Keratinocyte (primary cell): ENCODE results near the gene HSD11B2. TPM values are rescaled to one million over a fixed set of nuclear protein-coding genes. Genes with fewer than 3 reads are reported as not detected.

Experiments
- DNase-seq: peaks from one replicate; pipeline ENCODE4 v3.0.0-alpha.2; 2011; ENCODE audit warnings: low read depth, missing footprints, low spot score
- FAIRE-seq: peaks from 2 replicates; lab custom pipeline; 2011; peaks lifted over from hg19 to GRCh38; lab: Jason Lieb, UNC
- H2AFZ ChIP-seq: 2 replicates; pipeline ENCODE4 v1.6.0; 2012; ENCODE audit warnings: low read length, control low read depth, inconsistent platforms; ENCODE audit not compliant: control insufficient read depth
- H3K27ac ChIP-seq: 2 replicates; pipeline ENCODE4 v1.5.1; 2011; ENCODE audit warnings: low read length; ENCODE audit not compliant: control insufficient read depth, insufficient read depth
- H3K27me3 ChIP-seq: 3 replicates; pipeline ENCODE4 v1.6.0; 2011; ENCODE audit warnings: low read length; ENCODE audit not compliant: control insufficient read depth, insufficient read depth; ENCODE audit errors: extremely low read depth
- H3K36me3 ChIP-seq, 2 experiments: 2 replicates in 1 of 2; 3 replicates in 1 of 2; pipeline ENCODE4 v1.5.1; 2011; ENCODE audit warnings: low read length in 2 of 2, mild to moderate bottlenecking in 1 of 2; ENCODE audit not compliant: control insufficient read depth in 2 of 2, insufficient read depth in 2 of 2; ENCODE audit errors: extremely low read depth in 1 of 2
- H3K4me1 ChIP-seq: 3 replicates; pipeline ENCODE4 v1.5.1; 2011; ENCODE audit warnings: low read length; ENCODE audit not compliant: control insufficient read depth, insufficient read depth; ENCODE audit errors: extremely low read depth
- H3K4me2 ChIP-seq: 3 replicates; pipeline ENCODE4 v1.6.0; 2011; ENCODE audit warnings: low read depth, low read length; ENCODE audit not compliant: control insufficient read depth, insufficient read depth; ENCODE audit errors: extremely low read depth
- H3K4me3 ChIP-seq, 3 experiments: fragments of 200-600 bp in 1 of 3; sonication (generic) in 1 of 3; 2 replicates in 2 of 3; 3 replicates in 1 of 3; pipeline ENCODE4 v1.5.1; 2011 to 2016; ENCODE audit warnings: low read length in 3 of 3, mild to moderate bottlenecking in 3 of 3, control low read depth in 2 of 3, inconsistent platforms in 1 of 3, low read depth in 1 of 3, mixed read lengths in 1 of 3, mixed run types in 1 of 3, moderate library complexity in 1 of 3; ENCODE audit not compliant: control insufficient read depth in 2 of 3, insufficient read depth in 2 of 3; ENCODE audit errors: extremely low read depth in 1 of 3
- H3K79me2 ChIP-seq: 2 replicates; pipeline ENCODE4 v1.6.0; 2012; ENCODE audit warnings: low read length; ENCODE audit not compliant: control insufficient read depth, insufficient read depth
- H3K9ac ChIP-seq: 3 replicates; pipeline ENCODE4 v1.6.0; 2011; ENCODE audit warnings: low read length; ENCODE audit not compliant: control insufficient read depth, insufficient read depth; ENCODE audit errors: extremely low read depth
- H3K9me1 ChIP-seq: 3 replicates; pipeline ENCODE4 v1.6.0; 2011; ENCODE audit warnings: low read length; ENCODE audit not compliant: control insufficient read depth, insufficient read depth; ENCODE audit errors: extremely low read depth
- H3K9me3 ChIP-seq: 2 replicates; pipeline ENCODE4 v1.5.1; 2012; ENCODE audit warnings: low read depth, low read length; ENCODE audit not compliant: control insufficient read depth
- H4K20me1 ChIP-seq: 3 replicates; pipeline ENCODE4 v1.6.0; 2011; ENCODE audit warnings: low read length; ENCODE audit not compliant: control insufficient read depth, insufficient read depth; ENCODE audit errors: extremely low read depth
- CTCF ChIP-seq, 3 experiments: IDR thresholded peaks in 1 of 3; conservative IDR thresholded peaks in 1 of 3; optimal IDR thresholded peaks in 1 of 3; 2 replicates in 2 of 3; 3 replicates in 1 of 3; pipeline versions ENCODE3 to v1.5.1; 2011; ENCODE audit warnings: low read length in 3 of 3, mild to moderate bottlenecking in 3 of 3, moderate library complexity in 2 of 3, control low read depth in 1 of 3, inconsistent platforms in 1 of 3; ENCODE audit not compliant: insufficient read depth in 2 of 3; ENCODE audit errors: extremely low read depth in 1 of 3
- EZH2 ChIP-seq: IDR thresholded peaks from one replicate; pipeline ENCODE4 v1.6.1; 2012; ENCODE audit warnings: inconsistent platforms, mild to moderate bottlenecking, low read length, moderate library complexity
- dilution Hi-C: fragments of 300-500 bp; cut with MboI; formaldehyde crosslinking; loops from one replicate; pipeline ENCODE4 v1.7.0; 2020; ENCODE audit warnings: low sequenced_read_pairs; ENCODE audit not compliant: extremely low pct_ligation_motif_present
- polyA plus RNA-seq, 5 experiments: library from polyadenylated mRNA; depleted of rRNA in 3 of 5; stranded (reverse) in 3 of 5; stranded (forward) in 1 of 5; unstranded in 1 of 5; fragments of >200 nt; gene quantifications; 1 replicate in 1 of 5; 2 replicates in 3 of 5; 3 replicates in 1 of 5; pipeline versions ENCODE4 v1.2.1 to v1.2.3, GENCODE V29; 2011 to 2012; ENCODE audit warnings: missing spikeins in 2 of 5, low read depth in 1 of 5, low replicate concordance in 1 of 5

HSD11B2 gene
- polyA plus RNA-seq, 1 donor (not counting 4 experiments of a cell fraction or from before 2014, with no cell fraction given), result 0.93 TPM

DNA sequence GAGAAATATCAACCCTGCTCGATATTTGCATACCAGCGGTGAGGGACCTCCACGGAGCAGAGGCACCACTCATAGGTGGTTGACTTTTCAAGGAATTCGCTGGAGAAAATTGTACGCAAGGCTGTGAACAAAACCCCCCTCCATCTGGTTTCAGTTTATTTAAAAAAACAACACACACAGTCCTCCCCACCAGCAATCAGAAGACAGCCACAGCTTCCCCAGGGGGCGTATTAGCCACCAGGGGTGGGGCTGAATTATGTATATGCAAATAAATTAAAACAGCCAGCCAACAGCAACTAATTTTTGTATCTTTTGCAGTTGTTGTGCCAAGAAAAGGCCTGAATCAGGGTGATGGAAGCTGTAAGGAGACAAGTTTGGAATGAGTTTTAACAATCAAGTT is 5.9 kb upstream of the HSD11B2 start:
- Histone ChIP-seq H3K4me1 (peaks cover 4% of the 10 kb centered on the region), H3K27me3 (peaks cover 22% of the 10 kb centered on the region), H3K4me2 (no peak overlapping the region), H3K4me3 (no peak overlapping the region), H2AFZ (no peak overlapping the region), H3K36me3 (no peaks in the 10 kb centered on the region), H3K79me2 (no peaks in the 10 kb centered on the region), H3K9me1 (no peaks in the 10 kb centered on the region), H3K9ac (no peak overlapping the region), H4K20me1 (peaks cover 7% of the 10 kb centered on the region), H3K27ac (no peak overlapping the region), H3K9me3 (no peaks in the 10 kb centered on the region)
- TF ChIP-seq EZH2 (no peak), CTCF (optimal IDR thresholded peaks at IDR 0.05 in 1 of 3, IDR thresholded peaks at IDR 0.05 in 1 of 3, conservative IDR thresholded peaks at IDR 0.05 in 1 of 3; ENCODE audit: extremely low read depth in 1 of 3, insufficient read depth in 2 of 3, low read length in 3 of 3) (no peak)
- DNase-seq, result no peak
- dilution Hi-C loops, result no loop called here
- FAIRE-seq, result no peak

- peaks cover 27% of the 10 kb centered on the region for H3K27me3 ChIP-seq
- no peaks in the 10 kb centered on the region for H3K9me3 ChIP-seq
- dilution Hi-C loops, result no loop called here
- no peak overlapping the region for H2AFZ ChIP-seq
- DNase-seq (no peak), FAIRE-seq (no peak)
- no peak overlapping the region for H3K4me2 ChIP-seq
- H3K9me1 ChIP-seq, result no peaks in the 10 kb centered on the region
- H3K9ac ChIP-seq, result no peak overlapping the region
- H3K4me1 ChIP-seq, result peaks cover 8% of the 10 kb centered on the region
- H4K20me1 ChIP-seq, result peaks cover 7% of the 10 kb centered on the region
- H3K79me2 ChIP-seq, result no peaks in the 10 kb centered on the region
- H3K27ac ChIP-seq, result no peak overlapping the region
- TF ChIP-seq EZH2, result no peak
- TF ChIP-seq CTCF (optimal IDR thresholded peaks at IDR 0.05 in 1 of 3, IDR thresholded peaks at IDR 0.05 in 1 of 3, conservative IDR thresholded peaks at IDR 0.05 in 1 of 3; ENCODE audit: extremely low read depth in 1 of 3, insufficient read depth in 2 of 3, low read length in 3 of 3), result no peak
- no peaks in the 10 kb centered on the region for H3K36me3 ChIP-seq
- no peak overlapping the region for H3K4me3 ChIP-seq
Measured at GRCh38 chr16:67425580-67425979, 5.3 kb upstream of the HSD11B2 start.
